ENCODE measurements around the gene SEC62.

Gene SEC62

DNA sequence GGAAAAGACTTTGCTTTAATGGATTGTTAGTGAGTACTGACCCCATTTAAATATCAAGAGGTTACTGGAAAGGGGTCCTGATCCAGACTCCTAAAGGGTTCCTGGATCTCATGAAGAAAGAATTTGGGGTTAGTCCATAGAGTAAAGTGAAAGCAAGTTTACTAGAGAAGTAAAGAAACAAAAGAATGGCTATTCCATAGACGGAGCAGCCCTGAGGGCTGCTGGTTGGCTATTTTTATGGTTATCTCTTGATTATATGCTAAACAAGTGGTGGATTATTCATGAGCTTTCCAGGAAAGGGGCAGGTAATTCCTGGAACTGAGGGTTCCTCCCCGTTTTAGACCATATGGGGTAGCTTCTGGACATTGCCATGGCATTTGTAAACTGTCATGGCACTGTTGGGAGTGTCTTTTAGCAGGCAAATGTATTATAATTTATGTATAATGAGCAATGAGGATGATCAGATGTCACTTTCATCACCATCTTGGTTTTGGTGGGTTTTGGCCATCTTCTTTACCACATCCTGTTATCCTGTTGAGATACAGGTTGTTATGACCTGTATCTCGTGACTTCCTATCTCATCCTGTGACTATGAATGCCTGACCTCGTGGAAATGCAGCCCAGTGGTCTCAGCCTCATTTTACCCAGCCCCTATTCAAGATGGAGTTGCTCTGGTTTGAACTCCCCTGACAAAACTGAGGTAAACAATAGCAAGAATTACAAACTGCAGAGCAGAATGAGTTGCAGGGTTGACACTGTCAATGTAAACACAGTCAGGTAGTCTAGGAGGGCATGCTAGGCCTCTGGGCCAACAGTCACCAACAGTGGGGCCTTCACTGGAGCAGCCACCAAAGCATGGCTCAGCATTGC lies 60.9 kb downstream of the SEC62 start:
- DNase-seq (ENCODE audit: low read depth), result no peak
- H3K4me3 ChIP-seq (ENCODE audit: low read length), result no peak overlapping the region
- no peak for TF ChIP-seq CTCF (conservative IDR thresholded peaks at IDR 0.05; ENCODE audit: low read depth, low read length)

- no peak for TF ChIP-seq CTCF (conservative IDR thresholded peaks at IDR 0.05; ENCODE audit: low read depth, low read length)
- no peak for DNase-seq (ENCODE audit: low read depth)
- no peak overlapping the region for H3K4me3 ChIP-seq (ENCODE audit: low read length)
Observed at GRCh38 chr3:170033489-170033888, 66.9 kb downstream of the SEC62 start.

DNA sequence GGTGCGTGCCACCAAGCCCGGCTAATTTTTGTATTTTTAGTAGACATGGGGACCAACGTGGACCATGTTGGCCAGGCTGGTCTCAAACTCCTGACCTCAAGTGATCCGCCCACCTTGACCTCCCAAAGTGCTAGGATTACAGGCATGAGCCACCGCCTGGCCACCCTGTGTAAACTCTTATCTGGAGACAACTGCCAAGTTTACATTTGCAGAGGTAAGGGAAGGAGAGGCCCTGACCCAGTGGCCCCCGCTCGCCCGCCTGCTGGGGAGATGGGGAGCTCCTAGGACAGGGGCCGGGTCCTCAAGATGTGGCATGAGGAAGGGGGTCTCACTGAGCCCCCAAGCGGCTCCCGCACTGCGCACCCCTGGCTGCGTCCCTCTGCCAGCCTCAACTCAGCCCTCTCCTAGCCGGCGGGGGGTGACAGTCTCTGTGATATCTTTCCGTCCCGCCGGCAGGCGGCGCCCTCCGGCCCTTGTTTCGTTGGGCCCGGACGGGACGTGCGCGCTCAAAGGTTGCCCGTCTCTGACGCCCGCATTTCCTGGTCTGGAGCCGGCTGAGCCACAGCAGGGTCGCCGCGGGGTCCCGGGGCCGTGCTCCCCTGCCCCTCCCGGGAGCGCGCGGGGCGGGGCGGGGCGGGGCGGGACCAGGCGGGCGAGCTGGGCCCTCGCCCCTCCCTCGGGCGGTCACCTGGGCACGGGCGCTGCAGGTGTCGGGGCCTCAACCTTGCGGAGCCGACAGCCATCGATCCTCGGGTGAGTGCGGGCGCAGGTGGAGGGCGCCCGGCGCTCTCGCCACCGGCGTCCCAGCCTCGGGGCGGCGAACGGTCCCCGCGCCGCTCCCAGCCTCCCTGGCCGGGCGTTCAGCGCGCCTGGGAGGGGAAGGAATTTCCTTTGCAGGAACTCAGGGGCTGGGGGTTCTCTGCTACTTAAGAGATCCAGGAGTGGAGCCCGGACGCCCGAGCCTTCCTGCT lies 71.1 kb downstream of the SEC62 start, which contains the start of gene GPR160:
Gene GPR160 (plus strand): TSS at position 533 of the 971 bp plus-strand sequence. CDS start 45,978 bp downstream, outside the sequence.
- TF ChIP-seq CTCF (conservative IDR thresholded peaks at IDR 0.05; ENCODE audit: low read depth, low read length), result peak; percentile 74
- H3K4me3 ChIP-seq (ENCODE audit: low read length), result peak within 1 kb of the TSS; percentile 39
- no peak for DNase-seq (ENCODE audit: low read depth)

DNA sequence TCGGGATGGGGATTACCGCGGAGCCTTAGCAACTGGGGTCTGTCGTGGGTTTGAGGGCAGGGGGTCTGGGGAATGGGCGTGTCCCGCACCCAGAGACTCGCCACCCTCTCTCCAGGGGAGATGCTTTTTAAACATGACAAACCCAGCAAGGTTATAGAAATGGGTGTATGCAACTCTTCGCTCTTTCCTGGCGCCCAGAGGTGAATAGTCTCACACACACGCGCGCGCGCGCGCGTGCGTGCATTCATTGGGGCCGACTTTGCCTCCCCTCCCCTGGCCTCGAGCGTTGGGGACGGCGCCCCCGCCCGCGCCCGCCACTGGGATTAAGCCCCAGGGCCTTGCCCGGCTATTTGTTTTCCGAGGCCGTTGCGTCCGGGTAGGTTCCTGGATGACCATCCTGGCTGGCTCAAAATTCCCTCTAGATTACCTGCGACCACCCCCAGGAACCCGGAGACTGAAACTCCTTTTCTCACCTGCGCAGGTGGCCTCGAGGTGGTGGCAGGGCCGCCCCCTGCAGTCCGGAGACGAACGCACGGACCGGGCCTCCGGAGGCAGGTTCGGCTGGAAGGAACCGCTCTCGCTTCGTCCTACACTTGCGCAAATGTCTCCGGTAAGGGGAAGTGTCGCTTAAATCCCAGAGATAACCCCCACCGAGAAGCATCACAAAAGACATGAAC lies 72.0 kb downstream of the SEC62 start:
- peak; percentile 14 for TF ChIP-seq CTCF (conservative IDR thresholded peaks at IDR 0.05; ENCODE audit: low read depth, low read length)
- DNase-seq (ENCODE audit: low read depth), result no peak

DNA sequence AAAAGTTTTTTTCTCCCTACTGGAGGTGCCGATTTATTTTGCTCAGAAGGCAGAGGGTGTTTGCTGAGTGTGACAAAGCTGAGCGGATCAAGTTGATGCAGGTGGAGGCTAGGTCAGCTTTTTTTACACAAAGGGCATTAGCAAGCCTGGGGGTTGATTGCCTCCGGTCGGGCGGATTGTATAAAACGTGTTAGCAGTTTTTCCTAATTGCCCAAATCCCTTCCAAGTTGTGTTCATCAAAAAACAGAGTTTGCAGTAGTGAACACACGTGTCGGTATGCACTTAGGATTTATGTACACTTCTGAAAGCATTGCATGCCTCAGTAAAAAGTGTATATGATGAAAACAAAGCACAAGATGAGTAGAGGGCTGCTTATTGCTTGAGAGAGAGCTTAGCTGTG lies 73.8 kb downstream of the SEC62 start:
- no peak overlapping the region for H3K4me3 ChIP-seq (ENCODE audit: low read length)
- no peak for DNase-seq (ENCODE audit: low read depth)
- no peak for TF ChIP-seq CTCF (conservative IDR thresholded peaks at IDR 0.05; ENCODE audit: low read depth, low read length)

More for the DNA sequence above, 72.0 kb downstream of the SEC62 start:
- H3K4me3 ChIP-seq (ENCODE audit: low read length), result peak overlapping the region; percentile 39

- TF ChIP-seq CTCF (conservative IDR thresholded peaks at IDR 0.05; ENCODE audit: low read depth, low read length), result no peak
- no peak for DNase-seq (ENCODE audit: low read depth)
- no peak overlapping the region for H3K4me3 ChIP-seq (ENCODE audit: low read length)
Observed at GRCh38 chr3:170043506-170043905, 76.9 kb downstream of the SEC62 start.
